ENCODE data around the gene APCDD1L.

Gene APCDD1L

GRCh38 chr20:58495623-58496428, 19.4 kb downstream of the APCDD1L start:
- DNase-seq (no peak), ATAC-seq (no peak)
- Mint-ChIP-seq H3K27ac (no peak overlapping the region), H3K4me1 (no peaks in the 10 kb centered on the region), H3K36me3 (ENCODE audit: low read depth) (no peaks in the 10 kb centered on the region), H3K4me3 (no peak overlapping the region), H3K27me3 (peaks cover 4% of the 10 kb centered on the region), H3K9me3 (no peaks in the 10 kb centered on the region)

GRCh38 chr20:58494923-58495622, 20.1 kb downstream of the APCDD1L start:
- Mint-ChIP-seq H3K4me1 (no peaks in the 10 kb centered on the region), H3K27ac (no peak overlapping the region), H3K27me3 (no peaks in the 10 kb centered on the region), H3K9me3 (no peaks in the 10 kb centered on the region), H3K4me3 (no peak overlapping the region), H3K36me3 (ENCODE audit: low read depth) (no peaks in the 10 kb centered on the region)
- DNase-seq (no peak), ATAC-seq (no peak)

GRCh38 chr20:58492795-58493524, 22.2 kb downstream of the APCDD1L start:
- ATAC-seq (no peak), DNase-seq (no peak)
- Mint-ChIP-seq H3K9me3 (no peaks in the 10 kb centered on the region), H3K4me1 (no peaks in the 10 kb centered on the region), H3K27ac (no peak overlapping the region), H3K27me3 (no peaks in the 10 kb centered on the region), H3K36me3 (ENCODE audit: low read depth) (peaks cover 4% of the 10 kb centered on the region), H3K4me3 (no peak overlapping the region)

DNA sequence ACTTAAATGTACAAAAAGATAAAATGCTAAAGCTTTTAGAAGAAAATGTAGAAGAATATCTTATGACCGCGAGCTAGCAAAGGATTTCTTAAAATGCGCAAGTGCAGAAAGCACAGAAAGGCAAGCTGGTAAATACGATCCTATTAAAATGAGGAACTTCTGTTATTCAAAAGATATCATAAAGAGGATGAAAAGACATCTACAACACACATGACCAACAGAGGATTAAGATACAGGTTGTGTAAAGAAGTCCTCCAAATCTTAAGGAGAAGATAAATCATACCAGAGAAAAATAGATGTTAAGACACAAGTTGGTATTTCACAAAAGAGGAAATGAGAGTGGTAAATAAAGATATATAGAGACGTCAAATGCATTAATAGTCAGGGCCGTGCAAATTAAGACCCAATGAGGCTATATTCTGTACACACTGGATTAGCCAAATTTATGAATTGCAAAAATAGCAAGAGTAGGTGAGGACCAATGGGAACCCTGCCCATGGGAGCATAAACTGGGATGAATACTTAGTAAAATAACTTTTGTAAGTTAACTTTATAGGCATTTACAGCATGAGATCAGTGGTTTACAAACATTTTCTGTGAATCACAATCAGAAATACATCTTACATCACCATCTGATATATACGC, 23.0 kb downstream of the APCDD1L start:
- ATAC-seq: no peak
- Mint-ChIP-seq H3K27me3 (no peaks in the 10 kb centered on the region), H3K4me1 (no peaks in the 10 kb centered on the region), H3K36me3 (ENCODE audit: low read depth) (peaks cover 4% of the 10 kb centered on the region), H3K4me3 (no peak overlapping the region), H3K27ac (no peak overlapping the region), H3K9me3 (no peaks in the 10 kb centered on the region)
- no peak for DNase-seq

- Mint-ChIP-seq H3K27me3 (peaks cover 2% of the 10 kb centered on the region), H3K4me3 (no peak overlapping the region)
Observed at GRCh38 chr20:58486207-58486606, 29.0 kb downstream of the APCDD1L start.

DNA sequence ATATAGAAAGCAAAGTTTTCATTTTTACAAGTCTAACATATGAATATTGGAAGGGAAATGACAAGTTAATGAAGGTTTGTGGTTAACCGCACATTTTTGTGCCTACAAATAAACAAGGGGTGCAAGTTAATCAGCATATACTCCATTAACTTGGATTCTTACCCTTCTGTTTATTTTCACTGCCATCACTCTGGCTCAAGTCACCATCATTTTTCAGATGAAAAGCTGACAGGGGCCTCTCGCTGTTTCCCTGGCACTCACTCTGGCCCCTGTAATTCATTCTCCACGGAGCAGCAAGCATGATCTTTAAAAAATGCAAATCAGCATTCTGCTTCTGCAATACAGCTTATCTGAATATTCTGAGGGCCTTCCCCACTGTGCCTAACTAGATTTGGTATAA, 29.8 kb downstream of the APCDD1L start:
- DNase-seq (no peak), ATAC-seq (no peak)
- H3K9me3 Mint-ChIP-seq: peaks cover 13% of the 10 kb centered on the region

More at GRCh38 chr20:58486207-58486606, 29.0 kb downstream of the APCDD1L start:
- Mint-ChIP-seq H3K36me3 (ENCODE audit: low read depth) (peaks cover 10% of the 10 kb centered on the region), H3K27ac (no peak overlapping the region), H3K4me1 (peaks cover 4% of the 10 kb centered on the region), H3K9me3 (peaks cover 13% of the 10 kb centered on the region)
- ATAC-seq (no peak), DNase-seq (no peak)

DNA sequence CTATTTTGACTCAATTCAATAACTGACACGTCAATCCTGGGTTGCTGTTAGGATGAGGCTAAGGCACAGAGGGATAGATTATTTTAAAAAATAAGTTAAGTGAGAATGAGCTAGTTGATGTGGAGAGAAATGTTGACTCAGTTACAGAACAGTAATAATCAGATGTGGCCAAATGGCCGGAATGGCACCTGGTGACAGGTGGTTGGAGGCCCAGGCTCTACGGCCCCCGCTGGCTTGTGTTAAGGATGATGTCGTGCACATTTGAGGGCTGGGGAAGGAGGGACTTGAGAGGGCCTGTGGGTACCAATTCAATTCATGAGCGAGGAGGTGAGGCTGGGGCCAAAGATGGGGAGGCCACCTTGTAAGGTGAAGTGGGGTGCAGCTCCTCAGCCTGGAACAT, 31.7 kb downstream of the APCDD1L start:
- H3K4me1 Mint-ChIP-seq: peaks cover 4% of the 10 kb centered on the region
- no peak overlapping the region for H3K27ac Mint-ChIP-seq
- H3K27me3 Mint-ChIP-seq: peaks cover 2% of the 10 kb centered on the region
- no peak for ATAC-seq
- H3K9me3 Mint-ChIP-seq: peaks cover 13% of the 10 kb centered on the region
- no peak overlapping the region for H3K4me3 Mint-ChIP-seq
- DNase-seq: no peak
- H3K36me3 Mint-ChIP-seq (ENCODE audit: low read depth): peaks cover 6% of the 10 kb centered on the region

More for the DNA sequence above, 29.8 kb downstream of the APCDD1L start:
- Mint-ChIP-seq H3K4me1 (peaks cover 4% of the 10 kb centered on the region), H3K36me3 (ENCODE audit: low read depth) (peaks cover 10% of the 10 kb centered on the region), H3K27me3 (peaks cover 2% of the 10 kb centered on the region), H3K4me3 (no peak overlapping the region), H3K27ac (no peak overlapping the region)

- no peak for ATAC-seq
- H3K4me1 Mint-ChIP-seq: peaks cover 4% of the 10 kb centered on the region
- H3K36me3 Mint-ChIP-seq (ENCODE audit: low read depth): peaks cover 6% of the 10 kb centered on the region
- no peak overlapping the region for H3K27ac Mint-ChIP-seq
- no peak overlapping the region for H3K4me3 Mint-ChIP-seq
- peaks cover 13% of the 10 kb centered on the region for H3K9me3 Mint-ChIP-seq
- DNase-seq: no peak
- peaks cover 2% of the 10 kb centered on the region for H3K27me3 Mint-ChIP-seq
Observed at GRCh38 chr20:58483051-58483450, 32.1 kb downstream of the APCDD1L start.

DNA sequence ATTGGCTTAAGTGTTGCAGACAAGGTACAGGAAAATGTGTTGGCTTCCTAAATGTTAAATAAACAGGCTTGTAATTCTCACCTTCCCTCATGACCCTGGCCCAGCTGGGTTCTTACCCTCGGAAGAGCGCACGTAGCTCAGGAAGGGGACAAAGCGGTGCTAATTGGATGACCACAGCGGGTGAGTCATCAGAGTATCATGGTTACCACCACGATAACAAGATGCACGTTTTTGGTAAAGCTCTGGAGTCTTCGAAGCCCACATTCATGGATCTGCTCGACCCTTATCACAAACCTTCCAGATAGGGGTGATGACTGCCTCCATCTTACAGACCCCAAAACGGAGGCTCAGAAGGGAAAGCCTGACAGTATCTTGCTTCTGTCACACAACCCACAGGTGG, 32.8 kb downstream of the APCDD1L start:
- no peak overlapping the region for H3K4me3 Mint-ChIP-seq
- peaks cover 6% of the 10 kb centered on the region for H3K36me3 Mint-ChIP-seq (ENCODE audit: low read depth)
- peaks cover 4% of the 10 kb centered on the region for H3K4me1 Mint-ChIP-seq
- H3K9me3 Mint-ChIP-seq: peaks cover 13% of the 10 kb centered on the region
- no peak for ATAC-seq
- peaks cover 2% of the 10 kb centered on the region for H3K27me3 Mint-ChIP-seq
- DNase-seq: no peak
- no peak overlapping the region for H3K27ac Mint-ChIP-seq

DNA sequence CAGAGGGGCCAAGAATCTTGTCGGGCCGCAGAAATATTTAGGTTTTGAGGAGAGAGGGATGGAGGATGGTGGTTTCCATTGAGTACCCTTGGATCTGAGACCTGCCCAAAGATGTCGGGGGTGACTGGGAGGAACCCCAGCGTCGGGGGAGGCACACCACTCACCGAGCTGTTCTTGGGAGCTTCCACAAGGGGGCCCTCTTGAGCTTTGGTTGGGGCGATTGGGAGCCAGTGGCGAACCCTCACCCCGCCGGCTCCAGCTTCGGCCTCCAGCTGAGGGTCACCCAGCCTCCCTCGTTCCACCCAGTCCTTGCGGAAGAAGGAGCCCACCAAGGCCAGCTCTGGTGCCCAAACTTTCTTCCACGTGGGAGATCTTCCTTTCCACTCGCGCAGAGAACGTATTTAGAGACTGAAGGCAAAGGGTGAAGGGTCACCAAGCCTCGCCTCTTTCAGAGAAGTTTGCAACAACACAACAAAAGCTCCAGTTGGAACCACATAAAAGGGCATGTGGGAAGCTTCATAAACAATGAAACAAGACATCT, 33.6 kb downstream of the APCDD1L start:
- Mint-ChIP-seq H3K4me1 (peaks cover 4% of the 10 kb centered on the region), H3K27ac (no peak overlapping the region), H3K27me3 (peaks cover 2% of the 10 kb centered on the region), H3K36me3 (ENCODE audit: low read depth) (peaks cover 5% of the 10 kb centered on the region), H3K4me3 (peak overlapping the region; percentile 13), H3K9me3 (peaks cover 11% of the 10 kb centered on the region)
- ATAC-seq (peak; percentile 69), DNase-seq (peak; percentile 83)

- ATAC-seq: no peak
Observed at GRCh38 chr20:58480551-58481336, 34.5 kb downstream of the APCDD1L start.

DNA sequence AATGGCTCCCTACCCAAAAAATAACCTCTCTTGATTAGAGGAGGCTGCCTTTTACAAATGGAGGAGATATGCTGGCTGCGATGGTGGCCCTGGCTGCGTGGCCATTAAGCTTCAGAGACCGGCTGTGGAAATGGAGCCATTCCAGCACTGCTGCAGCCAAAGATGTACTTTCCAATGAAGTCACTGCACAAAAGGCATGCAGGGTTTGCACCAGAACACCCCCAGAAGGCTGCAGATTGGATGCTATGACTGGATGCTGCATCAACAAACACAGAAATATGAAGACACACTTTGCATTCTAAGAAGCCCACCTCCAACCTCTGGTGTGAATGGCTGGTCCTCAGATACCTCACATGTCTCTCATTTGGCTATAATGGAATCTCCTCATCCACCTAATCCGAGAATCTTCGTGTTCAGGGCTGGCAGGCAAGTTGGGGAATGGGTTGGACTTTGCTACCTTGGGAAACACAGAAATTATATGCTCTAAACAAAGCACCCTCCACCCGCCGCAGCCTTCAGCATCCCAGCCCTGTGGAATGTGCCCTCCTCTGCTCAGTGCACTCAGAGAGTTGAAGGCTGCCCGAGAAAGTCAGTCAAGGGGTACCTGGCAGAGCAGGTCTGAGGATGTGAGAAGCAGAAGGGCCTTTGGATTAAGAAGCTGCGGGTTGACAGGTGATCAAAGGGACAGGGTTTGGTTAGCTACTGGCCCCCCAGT, 35.3 kb downstream of the APCDD1L start:
- Mint-ChIP-seq H3K27me3 (peaks cover 2% of the 10 kb centered on the region), H3K4me3 (no peak overlapping the region), H3K27ac (no peak overlapping the region), H3K9me3 (no peaks in the 10 kb centered on the region), H3K4me1 (peaks cover 4% of the 10 kb centered on the region), H3K36me3 (ENCODE audit: low read depth) (no peaks in the 10 kb centered on the region)
- ATAC-seq (no peak), DNase-seq (no peak)

More at GRCh38 chr20:58480551-58481336, 34.5 kb downstream of the APCDD1L start:
- Mint-ChIP-seq H3K4me1 (peaks cover 4% of the 10 kb centered on the region), H3K27ac (no peak overlapping the region), H3K36me3 (ENCODE audit: low read depth) (no peaks in the 10 kb centered on the region), H3K4me3 (no peak overlapping the region), H3K9me3 (peaks cover 3% of the 10 kb centered on the region), H3K27me3 (peaks cover 2% of the 10 kb centered on the region)
- DNase-seq: no peak

DNA sequence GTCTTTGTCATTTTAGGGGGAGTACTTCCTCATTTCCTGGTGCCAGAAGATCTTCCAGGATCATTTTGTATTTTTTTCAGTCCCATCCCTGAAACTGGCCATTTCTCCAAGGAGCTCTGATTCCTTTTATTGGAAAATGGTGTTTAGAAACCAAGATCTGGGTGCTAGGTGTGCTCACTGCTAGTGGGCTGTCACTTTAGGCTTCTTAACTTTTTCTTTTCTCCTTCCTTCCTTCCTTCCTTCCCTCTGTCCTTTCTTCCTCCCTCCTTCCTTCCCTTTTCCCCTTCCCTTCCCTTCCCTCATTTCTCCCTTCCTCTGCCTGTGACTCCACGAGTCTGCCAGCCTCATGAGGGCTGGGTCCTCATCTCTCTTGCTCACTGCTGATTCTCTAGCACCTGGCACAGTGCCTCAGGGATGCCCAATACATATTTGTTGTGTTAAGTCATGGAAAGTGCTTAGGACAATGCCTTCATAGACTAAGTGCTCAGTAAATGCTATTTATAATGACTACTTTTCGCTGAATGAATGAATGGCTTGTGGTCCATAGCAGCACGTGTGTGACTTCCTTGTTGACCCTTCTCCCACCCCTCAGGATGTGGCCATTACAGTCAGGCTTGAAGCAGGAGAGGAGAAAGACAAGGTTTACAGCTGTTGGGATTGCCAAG, 36.9 kb downstream of the APCDD1L start:
- Mint-ChIP-seq H3K27ac (no peak overlapping the region), H3K9me3 (no peaks in the 10 kb centered on the region), H3K27me3 (peaks cover 2% of the 10 kb centered on the region), H3K36me3 (ENCODE audit: low read depth) (no peaks in the 10 kb centered on the region), H3K4me1 (peaks cover 4% of the 10 kb centered on the region), H3K4me3 (no peak overlapping the region)
- ATAC-seq: no peak
- no peak for DNase-seq
